Hematopoietic multipotent progenitor cell treated with erythropoietin and hydrocortisone succinate and interleukin-3 and kit ligand, for 17 days (in vitro differentiated cells): ENCODE data around the gene NHEJ1.
A peak's percentile ranks its signal among the peaks of the same experiment; 100 is the strongest.
"Not testable (repeated sequence)": the region's sequence is repeated elsewhere in the genome, so short reads cannot be mapped to it uniquely, and the experiment has no call there.

Experiments used
- DNase-seq: peaks from one replicate; pipeline ENCODE4 v3.0.0-alpha.2; 2015; ENCODE audit warnings: low spot score

The NHEJ1 gene

GRCh38 chr2:219160186-219161017, at the start of gene NHEJ1:
Gene NHEJ1, minus strand, starts transcription at chr2:219160815. Its CDS starts 2,453 bp downstream, at chr2:219158362.
- peak; percentile 95 for DNase-seq

DNA sequence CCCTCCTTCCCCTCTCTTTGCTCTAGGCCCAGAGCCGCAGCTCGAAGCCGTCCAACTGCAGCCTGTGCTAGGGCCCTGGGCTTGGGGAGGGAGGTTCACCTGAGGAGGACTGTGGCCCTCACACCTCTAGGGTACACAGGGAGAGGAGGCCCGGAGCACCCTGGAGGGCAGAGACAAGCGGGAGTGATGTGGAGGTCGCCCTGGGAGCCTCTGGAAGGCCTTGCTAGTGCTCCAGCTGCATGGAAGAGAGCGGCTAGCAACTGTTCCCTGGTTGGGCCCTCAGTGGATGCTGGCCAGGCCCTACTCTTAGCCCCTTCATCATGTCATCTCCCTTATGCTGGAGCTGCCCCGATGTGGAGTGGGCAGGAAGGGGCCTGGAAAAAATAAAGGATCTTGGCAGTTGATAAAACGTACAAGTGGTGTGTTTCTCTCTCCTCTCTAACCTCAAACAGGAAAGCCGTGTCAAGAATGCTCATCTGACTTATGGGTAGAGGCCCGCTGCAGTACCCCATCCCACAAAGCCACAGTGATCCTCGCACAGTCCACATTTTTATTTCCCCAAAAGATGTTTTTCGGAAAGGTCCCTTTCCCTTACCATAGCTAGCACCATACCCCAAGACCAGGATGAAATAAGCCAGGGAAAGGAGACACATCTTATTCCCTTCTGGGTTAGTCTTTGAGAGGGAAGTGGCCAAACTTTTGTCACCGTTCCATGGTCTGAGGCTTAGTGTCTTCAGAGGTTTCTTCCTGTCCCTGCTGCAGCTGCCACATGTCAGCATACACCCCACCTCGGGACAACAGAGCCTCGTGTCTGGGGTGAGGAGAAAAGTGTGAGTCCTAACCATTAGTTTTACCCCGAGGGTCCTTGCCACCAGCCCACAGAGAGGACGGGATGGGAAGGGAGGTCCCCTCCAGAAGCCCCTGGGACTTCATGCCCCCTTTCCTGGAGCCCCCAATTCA, 48.9 kb upstream of the NHEJ1 start:
- peak; percentile 9 for DNase-seq

- peak; percentile 46 for DNase-seq
Observed at GRCh38 chr2:219207884-219208740, 47.5 kb upstream of the NHEJ1 start.

DNA sequence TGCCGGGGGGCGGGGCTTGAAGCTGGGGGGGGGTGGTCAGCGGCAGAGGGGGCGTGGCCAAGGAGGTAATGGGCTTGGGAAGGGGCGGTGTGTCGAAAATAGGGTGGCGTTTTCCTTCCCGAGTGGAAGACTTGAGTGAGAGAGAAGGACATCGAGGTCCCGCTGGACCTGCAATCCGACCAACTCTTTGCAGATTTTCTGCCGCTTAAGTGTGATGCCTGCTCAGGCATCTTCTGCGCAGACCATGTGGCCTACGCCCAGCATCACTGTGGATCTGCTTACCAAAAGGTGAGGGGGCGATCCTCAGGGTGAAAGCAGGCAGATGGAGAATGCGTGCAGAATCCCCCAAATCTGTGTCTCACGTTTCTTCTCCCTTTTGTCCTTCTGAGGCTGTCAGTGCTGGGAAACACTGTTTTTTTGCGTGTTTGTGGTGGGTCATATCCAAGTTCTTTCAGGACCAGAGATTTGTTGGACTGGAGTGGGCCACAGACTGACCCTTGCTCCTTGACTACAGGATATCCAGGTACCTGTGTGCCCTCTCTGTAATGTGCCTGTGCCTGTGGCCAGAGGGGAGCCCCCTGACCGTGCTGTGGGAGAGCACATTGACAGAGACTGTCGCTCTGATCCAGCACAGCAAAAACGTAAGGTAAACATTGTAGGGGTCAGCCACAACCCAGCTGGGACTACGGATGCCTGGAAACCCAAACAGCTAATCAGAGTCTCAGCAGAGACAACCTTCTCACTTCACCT, 46.7 kb upstream of the NHEJ1 start:
- DNase-seq = no peak

DNA sequence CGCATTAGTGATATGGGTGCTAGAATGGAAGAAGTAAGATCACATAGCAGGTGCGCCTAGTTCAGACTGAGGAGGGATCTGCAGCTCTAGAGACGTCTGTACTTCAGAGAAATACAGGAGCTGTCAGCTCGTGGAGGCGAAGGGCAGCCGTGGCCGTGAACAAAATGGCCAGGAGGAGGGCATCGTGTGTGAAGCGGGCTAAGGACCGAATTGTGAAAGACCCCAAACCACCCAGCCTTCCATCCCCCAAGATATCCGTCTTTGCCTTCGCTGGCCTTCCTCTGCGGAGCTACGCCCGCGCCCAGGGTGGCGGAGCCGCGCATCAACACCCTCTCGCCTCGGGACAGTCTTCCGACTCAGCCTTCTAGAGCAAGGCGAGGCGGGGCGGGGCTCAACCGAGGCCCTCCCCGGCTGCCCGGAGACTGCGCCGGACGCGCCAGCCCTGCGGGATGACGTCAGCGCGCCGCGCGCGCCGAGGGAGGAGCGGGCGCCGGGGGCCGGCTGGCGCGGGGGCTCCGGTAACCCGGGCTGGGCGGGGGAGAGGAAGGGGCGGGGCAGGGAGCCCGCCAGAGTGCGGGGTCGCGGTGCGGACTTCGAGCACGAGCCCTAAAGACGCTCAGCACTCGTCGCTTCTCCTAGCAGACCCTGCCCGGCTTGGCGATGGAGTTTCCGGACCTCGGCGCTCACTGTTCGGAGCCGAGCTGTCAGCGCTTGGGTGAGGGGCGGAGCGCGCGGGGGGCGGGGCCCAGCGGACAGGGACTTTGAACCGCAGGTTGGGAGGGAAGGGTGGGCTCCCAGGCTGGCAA, 45.9 kb upstream of the NHEJ1 start, which contains the start of gene ZFAND2B:
TSS of gene ZFAND2B (plus strand) at position 455 of the 806 bp plus-strand sequence. CDS start at position 661, 206 bp downstream.
- peak; percentile 96 for DNase-seq

GRCh38 chr2:219205981-219206327, 45.3 kb upstream of the NHEJ1 start:
- DNase-seq = no peak

GRCh38 chr2:219205165-219205538, 44.5 kb upstream of the NHEJ1 start:
- peak; percentile 5 for DNase-seq

DNA sequence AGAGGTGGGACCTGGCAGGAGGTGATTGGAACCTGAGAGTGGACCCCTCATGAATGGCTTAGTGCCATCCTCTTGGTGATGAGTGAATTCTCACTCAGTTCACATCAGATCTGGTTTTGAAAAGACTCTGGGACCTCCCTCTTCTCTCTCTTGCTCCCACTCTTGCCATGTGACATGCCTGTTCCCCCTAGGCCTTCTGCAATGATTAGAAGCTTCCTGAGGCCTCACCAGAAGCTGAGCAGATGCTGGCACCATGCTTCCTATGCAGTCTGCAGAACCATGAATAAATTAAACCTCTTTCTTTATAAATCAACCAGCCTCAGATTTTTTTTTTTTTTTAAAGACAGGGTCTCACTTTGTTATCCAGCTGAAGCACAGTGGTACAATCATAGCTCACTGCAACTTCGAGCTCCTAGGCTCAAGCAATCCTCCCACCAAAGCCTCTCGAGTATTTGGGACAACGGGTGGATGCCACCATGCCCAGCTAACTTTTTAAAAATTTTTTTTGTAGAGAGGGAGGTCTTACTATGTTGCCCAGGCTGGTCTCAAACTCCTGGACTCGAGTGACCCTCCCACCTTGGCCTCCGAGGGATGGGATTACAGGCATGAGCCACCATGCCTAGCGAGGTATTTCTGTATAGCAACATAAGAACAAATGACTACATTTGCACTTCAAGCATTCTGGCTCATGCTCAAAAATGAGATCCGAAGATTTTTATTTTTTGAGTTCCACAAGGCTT, 44.0 kb upstream of the NHEJ1 start:
- DNase-seq = peak; percentile 5

DNA sequence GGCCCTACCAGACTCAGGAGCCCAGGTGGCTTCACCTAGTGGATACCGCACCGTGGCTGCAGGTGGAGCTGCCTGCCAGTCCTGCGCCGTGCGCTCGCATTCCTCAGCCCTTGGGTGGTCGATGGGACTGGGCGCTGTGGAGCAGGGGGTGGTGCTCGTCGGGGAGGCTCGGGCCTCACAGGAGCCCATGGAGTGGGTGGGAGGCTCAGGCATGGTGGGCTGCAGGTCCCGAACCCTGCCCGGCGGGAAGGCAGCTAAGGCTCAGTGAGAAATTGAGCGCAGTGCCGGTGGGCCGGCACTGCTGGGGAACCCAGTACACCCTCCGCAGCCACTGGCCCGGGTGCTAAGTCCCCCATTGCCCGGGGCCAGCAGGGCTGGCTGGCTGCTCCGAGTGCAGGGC, 40.7 kb upstream of the NHEJ1 start:
- not testable (repeated sequence) for DNase-seq

- peak; percentile 2 for DNase-seq
Observed at GRCh38 chr2:219200502-219201326, 40.1 kb upstream of the NHEJ1 start.

- peak; percentile 3 for DNase-seq
Observed at GRCh38 chr2:219199470-219200211, 39.0 kb upstream of the NHEJ1 start.

DNA sequence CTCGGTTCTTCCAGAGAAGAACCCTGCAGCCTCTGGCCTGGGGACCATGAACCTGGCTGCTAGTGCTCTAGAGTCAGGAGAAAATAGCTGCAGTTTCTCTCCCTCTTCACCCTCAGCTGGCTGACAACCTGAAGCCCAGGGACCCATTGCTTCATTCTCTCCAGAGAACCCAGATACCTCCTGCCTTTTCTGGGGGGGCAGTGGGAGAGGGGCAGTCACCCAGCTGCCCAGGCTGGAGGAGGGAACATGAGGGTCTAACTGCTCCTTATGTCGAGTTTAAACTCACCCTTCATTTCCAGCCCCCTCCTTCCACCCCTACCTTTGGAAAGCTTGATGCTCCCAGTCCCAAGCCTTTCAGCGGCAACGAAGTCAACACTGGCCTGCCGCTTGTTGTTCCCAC, 38.4 kb upstream of the NHEJ1 start:
- DNase-seq = peak; percentile 2

DNA sequence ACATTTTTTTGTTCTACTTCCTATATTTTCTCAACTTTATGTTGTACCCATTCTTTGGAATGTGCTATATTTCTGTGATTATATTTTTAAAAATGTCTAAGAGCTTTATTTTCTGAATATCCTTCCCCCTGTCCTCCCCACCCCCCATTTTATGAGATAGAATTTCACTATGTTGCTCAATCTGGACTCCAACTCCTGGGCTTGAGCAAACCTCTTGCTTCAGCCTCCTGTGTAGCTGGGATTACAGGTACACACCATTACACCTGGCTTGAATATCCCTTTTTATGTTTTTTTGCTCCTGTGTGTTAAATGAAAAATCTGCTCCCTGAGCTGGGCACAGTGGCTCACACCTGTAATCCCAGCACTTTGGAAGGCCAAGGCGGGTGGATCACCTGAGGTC, 36.8 kb upstream of the NHEJ1 start:
- no peak for DNase-seq

- peak; percentile 3 for DNase-seq
Observed at GRCh38 chr2:219186754-219187456, 26.3 kb upstream of the NHEJ1 start.

GRCh38 chr2:219184121-219184520, 23.5 kb upstream of the NHEJ1 start:
- DNase-seq = peak; percentile 3

DNA sequence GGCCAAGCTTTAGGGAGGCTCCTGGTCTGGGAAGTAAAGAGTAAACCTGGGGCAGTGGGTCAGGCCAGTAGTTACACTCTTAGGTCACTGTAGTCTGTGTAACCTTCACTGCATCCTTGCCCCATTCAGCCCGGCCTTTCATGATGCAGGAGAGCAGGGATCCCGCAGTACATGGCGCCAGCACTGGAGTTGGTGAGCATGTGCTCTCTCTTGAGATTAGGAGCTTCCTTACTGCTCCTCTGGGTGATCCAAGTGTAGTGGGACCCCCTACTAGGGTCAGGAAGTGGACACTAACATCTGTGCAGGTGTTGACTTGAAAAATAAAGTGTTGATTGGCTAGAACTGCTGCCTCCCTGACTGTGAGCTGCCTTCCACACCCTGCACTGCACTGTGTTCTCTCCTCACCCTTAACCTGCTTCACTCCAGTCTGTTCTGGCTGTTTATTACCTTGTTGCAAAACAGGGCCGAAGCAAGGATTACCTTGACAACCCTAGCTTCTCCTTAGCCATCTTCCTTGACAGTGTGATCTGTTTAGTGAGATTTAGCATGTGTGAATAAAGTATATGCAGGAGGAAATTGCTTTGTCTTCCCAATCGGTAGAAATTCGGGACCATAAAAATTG, 22.6 kb upstream of the NHEJ1 start:
- DNase-seq = peak; percentile 5
